HG03457 (cell line): ENCODE data around the gene GPR17.

Experiments used
- ATAC-seq: cut with Tn5 transposase; IDR thresholded peaks from one replicate; pipeline ENCODE4 v1.9.1; 2021; ENCODE audit warnings: moderate number of reproducible peaks; ENCODE audit not compliant: unreplicated experiment

GPR17 gene

DNA sequence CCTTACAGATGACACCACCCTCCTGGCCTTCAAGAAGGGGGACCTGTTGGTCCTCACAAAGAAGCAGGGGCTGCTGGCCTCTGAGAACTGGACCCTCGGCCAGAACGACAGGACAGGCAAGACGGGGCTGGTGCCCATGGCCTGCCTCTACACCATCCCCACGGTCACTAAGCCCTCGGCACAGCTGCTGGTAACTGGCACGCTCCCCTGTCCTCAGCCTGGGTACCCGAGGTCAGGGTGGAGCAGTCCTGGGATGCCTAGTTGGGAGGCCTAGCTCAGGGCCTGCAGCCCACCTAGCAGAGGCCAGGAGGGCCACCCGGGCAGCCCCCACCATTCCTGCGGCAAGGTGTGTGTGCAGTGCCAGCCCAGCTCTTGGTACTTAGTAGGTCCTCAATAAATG is 16.3 kb upstream of the GPR17 start:
- ATAC-seq, result no peak

GRCh38 chr2:127630096-127630863 is 15.7 kb upstream of the GPR17 start:
- no peak for ATAC-seq

DNA sequence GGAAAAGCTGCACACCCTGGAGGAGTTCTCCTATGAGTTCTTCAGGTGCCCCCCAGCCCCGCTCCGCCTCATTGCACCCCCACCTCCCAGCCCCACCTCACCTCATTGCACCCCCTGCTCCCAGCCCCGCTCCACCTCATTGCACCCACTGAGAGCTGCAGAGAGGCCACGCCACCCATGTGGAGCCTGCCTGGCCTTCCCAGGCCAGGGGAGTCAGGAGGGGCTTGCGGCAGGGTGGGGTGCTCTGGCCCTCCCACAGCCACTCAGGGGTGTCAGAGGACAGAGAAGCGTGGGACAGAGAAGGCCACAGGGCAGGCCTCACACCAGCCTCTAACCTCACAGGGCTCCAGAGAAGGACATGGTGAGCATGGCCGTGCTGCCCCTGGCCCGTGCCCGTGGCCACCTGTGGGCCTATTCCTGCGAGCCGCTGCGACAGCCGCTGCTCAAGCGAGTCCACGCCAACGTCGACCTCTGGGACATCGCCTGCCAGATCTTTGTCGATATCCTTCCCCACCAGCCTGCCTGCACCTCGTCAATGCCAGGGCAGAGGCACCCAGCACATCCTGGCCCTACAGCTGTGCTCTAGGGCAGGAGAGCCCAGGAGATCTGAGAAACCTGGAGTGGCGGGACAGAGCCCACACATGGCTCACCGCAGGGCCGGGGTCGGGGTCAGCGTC is 15.0 kb upstream of the GPR17 start:
- no peak for ATAC-seq

DNA sequence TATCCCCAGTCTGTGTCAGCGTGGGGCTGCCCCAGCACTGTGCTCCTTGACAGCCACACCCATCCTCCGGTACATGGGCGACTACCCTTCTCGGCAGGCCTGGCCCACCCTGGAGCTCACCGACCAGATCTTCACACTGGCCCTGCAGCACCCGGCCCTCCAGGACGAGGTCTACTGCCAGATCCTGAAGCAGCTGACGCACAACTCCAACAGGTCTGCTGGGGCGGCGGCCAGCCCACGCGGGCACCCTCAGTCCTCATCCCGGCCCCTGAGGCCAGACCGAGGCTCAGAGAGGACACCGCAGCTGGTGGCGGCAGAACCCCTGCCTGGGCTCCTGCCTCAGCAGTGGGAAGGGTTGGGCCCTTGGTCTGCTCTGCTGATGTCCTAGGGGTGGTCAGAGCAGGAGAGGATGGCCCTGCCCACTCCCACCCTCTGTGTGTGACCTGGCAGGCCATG is 14.4 kb upstream of the GPR17 start:
- no peak for ATAC-seq

DNA sequence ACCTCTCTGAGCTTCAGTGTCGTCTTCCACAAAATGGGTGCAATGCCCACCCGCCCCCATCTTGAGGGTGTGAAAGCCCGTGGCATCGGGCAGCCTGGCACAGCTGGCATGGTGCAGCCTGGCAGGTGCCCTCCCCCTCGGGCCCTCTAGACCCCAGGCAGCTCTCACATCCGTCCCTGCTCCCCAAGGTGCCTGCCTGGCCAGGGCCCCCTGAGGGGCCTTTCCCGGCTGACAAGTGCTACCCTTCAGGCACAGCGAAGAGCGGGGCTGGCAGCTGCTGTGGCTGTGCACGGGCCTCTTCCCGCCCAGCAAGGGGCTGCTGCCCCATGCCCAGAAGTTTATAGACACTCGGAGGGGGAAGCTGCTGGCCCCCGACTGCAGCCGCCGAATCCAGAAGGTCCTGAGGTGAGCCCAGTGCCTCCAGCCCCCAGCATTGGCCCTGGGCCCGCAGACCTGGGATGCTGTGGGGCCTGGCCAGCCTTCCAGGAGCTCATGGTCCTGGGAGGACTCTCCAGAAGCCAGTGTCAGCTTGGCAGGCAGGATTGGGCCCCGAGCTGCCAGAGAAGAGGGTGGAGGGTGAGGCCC is 13.9 kb upstream of the GPR17 start:
- ATAC-seq, result no peak

DNA sequence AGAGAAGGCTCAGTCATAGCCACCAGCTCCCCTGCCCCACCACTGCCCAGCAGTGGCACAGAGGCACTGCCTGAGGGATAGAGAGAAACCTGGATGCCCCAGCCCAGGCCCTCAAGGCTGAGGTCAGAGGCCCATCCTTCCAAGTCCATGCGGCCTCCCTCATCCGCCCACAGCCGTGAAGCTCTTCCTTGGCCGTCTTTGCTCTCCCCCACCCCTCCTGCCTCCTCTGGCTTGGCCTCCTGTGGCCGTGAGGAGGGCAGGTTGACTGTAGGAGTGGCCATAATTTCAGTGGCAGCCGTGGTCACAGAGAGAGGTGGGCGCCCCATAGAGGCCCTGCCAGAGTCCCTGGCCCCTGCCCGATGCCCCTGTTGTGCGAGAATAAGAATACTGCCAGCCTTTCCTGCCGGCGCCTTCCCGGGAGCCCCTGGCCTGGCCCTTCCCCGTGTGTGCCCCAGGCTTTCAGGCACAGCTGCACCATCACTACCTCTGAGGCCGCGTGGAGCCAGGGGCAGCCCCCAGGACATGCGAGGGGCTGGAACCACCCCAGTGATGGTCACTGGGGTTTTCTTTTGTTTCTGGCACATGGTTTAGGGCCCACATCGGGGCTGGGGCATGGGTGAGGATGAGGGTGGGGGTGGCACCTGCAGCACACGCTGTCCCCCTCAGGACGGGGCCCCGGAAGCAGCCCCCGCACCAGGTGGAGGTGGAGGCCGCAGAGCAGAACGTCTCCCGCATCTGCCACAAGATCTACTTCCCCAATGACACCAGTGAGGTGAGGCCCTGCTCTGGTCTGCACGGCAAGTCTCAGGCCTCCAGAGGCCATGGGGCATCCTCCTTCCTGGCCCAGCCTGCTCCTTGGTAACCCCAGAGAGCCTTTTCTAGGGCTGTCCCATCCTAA is 13.1 kb upstream of the GPR17 start:
- ATAC-seq, result no peak

DNA sequence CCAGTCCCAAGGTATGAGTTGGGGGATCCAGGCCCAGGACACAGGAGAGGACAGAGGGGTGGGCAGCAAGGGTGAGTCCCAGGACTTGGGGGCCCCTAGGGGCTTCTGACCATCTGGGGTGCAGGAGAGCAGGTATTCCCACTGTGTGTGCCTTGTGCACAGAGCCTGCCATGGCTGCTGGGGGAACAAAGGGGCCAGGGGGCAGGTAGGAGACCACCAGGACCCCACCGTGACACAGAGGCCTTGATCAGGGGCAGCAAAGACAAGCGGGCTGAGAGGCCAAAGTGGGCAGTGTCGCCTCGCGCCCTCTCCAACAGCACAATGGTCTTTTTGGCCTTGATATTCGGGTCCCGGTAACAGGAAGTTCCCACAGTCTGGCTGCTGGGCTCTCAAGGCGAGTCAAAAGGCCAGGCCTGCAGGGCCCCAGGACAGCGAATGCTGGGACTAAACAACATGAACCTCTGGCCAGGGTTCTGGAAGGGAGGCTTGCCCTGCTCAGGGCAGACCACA is 12.3 kb upstream of the GPR17 start:
- no peak for ATAC-seq

GRCh38 chr2:127634066-127634617 is 11.8 kb upstream of the GPR17 start:
- no peak for ATAC-seq

GRCh38 chr2:127634626-127635379 is 11.2 kb upstream of the GPR17 start:
- no peak for ATAC-seq

DNA sequence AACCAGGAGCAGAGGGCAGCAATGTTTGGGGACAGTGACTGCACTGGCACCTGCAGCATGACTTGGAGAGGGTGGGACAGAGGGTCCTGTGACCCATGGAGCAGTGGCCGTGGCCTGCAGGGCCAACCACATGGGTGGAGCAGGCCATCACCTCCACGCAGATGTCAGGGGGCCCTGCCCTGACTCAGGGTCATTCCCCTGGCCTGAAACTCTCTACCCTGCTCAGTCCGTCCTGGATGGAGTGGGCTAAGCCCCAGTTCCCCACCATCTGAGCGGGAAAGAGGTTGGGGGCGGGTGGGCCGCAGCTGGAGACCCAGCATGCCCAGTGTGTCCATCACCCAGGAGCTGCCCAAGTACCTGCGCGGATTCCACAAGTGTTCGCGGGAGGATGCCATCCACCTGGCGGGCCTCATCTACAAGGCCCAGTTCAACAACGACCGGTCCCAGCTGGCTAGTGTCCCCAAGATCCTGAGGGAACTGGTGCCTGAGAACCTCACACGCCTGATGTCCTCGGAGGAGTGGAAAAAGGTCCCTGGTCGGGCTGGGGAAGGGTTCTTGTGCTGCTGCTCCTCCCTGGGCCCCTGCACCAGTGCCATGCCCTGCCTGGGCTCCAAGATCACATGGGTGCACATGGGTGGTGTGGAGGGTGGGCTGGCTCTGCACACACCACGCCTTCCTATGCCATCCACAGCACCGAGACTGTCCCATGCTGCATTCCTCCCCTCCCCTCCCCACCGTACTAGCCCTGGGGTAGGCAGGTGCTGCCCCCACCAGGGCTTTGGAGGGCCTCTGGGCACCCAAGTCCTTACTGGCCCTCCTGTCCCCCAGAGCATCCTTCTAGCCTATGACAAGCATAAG is 10.3 kb upstream of the GPR17 start:
- ATAC-seq, result no peak

- no peak for ATAC-seq
Observed at GRCh38 chr2:127636248-127637235, 9.4 kb upstream of the GPR17 start.

DNA sequence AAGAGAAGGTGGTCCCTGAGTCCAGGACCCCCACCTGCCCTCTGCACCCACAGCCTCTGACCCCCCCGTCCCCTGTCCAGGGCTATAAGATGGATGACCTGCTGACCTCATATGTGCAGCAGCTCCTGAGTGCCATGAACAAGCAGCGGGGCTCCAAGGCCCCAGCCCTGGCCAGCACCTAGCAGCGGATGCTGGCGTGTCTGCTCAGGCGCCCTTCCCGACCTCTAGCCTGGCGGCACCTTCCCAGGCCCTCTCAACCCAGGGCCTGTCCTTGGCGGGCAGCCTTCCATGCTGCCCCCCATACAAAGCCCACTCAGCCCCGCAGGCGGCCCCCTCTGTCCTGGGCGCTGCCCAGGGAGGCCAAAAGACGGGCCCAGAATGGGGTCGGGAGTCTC is 8.7 kb upstream of the GPR17 start:
- ATAC-seq, result no peak

- no peak for ATAC-seq
Observed at GRCh38 chr2:127637725-127638252, 8.2 kb upstream of the GPR17 start.

DNA sequence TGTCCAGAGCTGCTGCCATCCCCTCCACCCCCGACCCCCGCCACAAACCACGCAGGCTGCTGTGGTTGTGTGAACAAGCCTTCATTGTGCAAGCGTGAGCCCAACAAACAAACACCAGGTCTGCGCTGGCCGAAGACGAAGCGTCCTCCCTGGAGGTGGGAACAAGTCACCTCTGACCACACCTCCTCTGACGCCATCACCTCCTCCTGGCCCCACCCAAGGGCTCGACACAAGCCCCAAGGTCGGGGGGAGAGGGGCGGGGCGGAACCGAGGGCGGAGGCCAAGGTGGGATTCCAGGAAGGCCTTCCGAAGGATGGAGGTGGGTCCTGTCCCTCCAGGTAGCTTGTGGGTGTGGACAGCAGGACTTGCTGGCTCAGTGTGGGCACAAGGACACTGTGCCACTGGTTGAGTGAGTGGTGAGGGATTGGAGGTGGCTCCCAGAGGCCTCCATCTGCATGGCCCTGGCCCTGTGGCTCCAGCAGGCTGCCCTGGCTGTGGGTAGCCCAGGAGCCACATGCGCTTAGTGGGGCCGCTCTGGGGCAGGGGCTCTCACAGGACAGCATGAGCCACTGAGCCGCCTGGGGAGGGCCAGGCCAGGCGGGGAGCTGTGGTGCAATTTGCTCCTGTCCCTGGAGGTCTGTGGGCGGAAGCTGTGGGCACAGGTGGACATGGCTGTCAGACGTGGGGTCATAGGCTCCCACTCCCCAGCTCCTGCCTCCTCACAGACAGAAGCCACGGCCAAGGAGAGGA is 7.4 kb upstream of the GPR17 start:
- no peak for ATAC-seq

GRCh38 chr2:127639111-127639474 is 6.9 kb upstream of the GPR17 start:
- ATAC-seq, result no peak

DNA sequence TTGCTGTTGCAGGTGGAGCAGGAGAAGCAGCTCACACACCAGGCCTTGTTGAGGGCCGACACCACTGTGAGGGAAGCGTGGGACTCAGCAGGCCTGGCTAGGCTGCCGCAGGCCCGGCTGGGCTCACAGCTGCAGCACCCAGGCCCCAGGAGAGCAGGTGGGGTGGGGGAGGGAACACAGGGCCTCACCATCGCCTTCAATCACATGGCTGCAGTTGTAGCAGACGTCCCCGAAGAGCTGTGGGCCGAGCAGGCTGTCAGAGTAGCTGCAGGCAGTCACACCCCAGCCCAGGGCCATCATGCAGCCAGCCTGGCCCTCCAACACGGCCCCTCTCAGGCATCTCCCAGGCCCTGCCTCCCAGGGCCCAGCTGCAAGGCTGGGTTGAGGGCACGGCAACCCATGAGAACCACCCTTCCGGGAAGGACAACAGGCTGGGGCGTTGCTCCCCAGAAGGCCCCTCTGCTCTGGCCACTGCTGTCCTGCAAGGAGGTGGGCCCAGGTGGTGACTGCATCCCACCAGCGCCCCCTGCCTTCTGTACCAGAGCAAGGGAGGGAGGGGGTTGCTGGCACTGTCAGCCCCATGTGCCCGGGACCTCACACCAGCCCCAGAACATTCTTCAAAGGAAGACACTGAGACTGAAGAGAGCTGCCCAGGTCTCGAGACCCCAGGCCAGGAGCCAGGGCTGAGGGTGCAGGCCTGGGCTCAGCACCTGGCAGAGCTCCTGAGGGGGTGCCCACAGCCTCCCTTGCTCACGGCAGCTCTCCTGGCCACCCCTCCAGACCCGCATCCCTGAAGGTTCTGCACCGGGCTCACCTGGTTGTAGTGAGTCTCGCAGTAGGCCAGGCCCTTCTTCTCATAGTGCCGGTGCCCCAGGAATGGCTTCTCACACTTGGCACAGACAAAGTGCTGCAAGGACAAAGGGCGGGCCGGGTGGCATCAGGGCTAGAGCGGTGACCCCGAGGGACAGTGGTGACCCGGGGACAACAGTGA is 5.6 kb upstream of the GPR17 start:
- ATAC-seq, result no peak
